OCI-LY3 (cell line): ENCODE measurements around the gene MRM2.

Source experiments
- H2AFZ ChIP-seq: fragments of 200-600, 300-600 bp; shearing (Covaris generic); 2 replicates; pipeline ENCODE4 v1.6.0; 2014; ENCODE audit warnings: antibody characterized with exemption, low read depth, low read length
- H3K27ac ChIP-seq: fragments of 200-600, 300-600 bp; sonication (generic); 2 replicates; pipeline ENCODE4 v1.5.1; 2014; ENCODE audit warnings: mild to moderate bottlenecking, low read length, moderate library complexity, mixed read lengths
- H3K27me3 ChIP-seq: fragments of 200-600, 300-600 bp; sonication (generic); 2 replicates; pipeline ENCODE4 v1.6.1; 2014; ENCODE audit warnings: low read depth, low read length, mixed read lengths
- H3K36me3 ChIP-seq: fragments of 200-600, 300-600 bp; sonication (generic); replicated peaks from 2 replicates; pipeline ENCODE3; 2014; ENCODE audit warnings: low read depth, low read length, mixed read lengths
- H3K4me1 ChIP-seq: fragments of 300-600, 200-600 bp; sonication (generic); 2 replicates; pipeline ENCODE4 v1.6.1; 2014; ENCODE audit warnings: low read length, mixed read lengths
- H3K4me2 ChIP-seq: fragments of 200-600, 300-600 bp; sonication (generic); 2 replicates; pipeline ENCODE4 v1.6.1; 2014; ENCODE audit warnings: low read length, mixed read lengths
- H3K4me3 ChIP-seq: fragments of 300-600, 200-600 bp; sonication (generic); 2 replicates; pipeline ENCODE4 v1.5.1; 2014; ENCODE audit warnings: antibody characterized with exemption, mild to moderate bottlenecking, low read length, moderate library complexity
- H3K79me2 ChIP-seq: fragments of 300-600, 200-600 bp; shearing (Covaris generic); 2 replicates; pipeline ENCODE4 v1.6.1; 2014; ENCODE audit warnings: mild to moderate bottlenecking, low read length, mixed read lengths
- H3K9ac ChIP-seq: fragments of 300-600, 200-600 bp; shearing (Covaris generic); 2 replicates; pipeline ENCODE4 v1.6.0; 2014; ENCODE audit warnings: mild to moderate bottlenecking, low read length, moderate library complexity
- H3K9me3 ChIP-seq: fragments of 200-600, 300-600 bp; shearing (Covaris generic); 2 replicates; pipeline ENCODE4 v1.6.1; 2014; ENCODE audit warnings: low read length, mixed read lengths; ENCODE audit not compliant: insufficient read depth
- H4K20me1 ChIP-seq: fragments of 200-600, 300-600 bp; sonication (generic); 2 replicates; pipeline ENCODE4 v1.6.1; 2016; ENCODE audit warnings: low read length, mixed read lengths; ENCODE audit not compliant: insufficient read depth
- EZH2phosphoT487 ChIP-seq: fragments of 200-600 bp; shearing (Covaris generic); IDR thresholded peaks from 2 replicates; pipeline ENCODE4 v1.6.1; 2018; ENCODE audit warnings: antibody characterized with exemption, mixed run types, low read depth
- TF ChIP-seq, protein P1 (sequence below): fragments of 200-600, 300-600 bp; sonication (generic); IDR thresholded peaks from 2 replicates; pipeline ENCODE4 v1.5.1; 2014; ENCODE audit warnings: antibody characterized with exemption, low read length, low read depth

MRM2 gene

GRCh38 chr7:2247141-2247995 is 5.4 kb upstream of the MRM2 start:
- no peak overlapping the region for H3K4me3 ChIP-seq
- H3K4me1 ChIP-seq = peaks cover 7% of the 10 kb centered on the region
- no peak overlapping the region for H3K4me2 ChIP-seq
- peaks cover 8% of the 10 kb centered on the region for H3K79me2 ChIP-seq
- H3K36me3 ChIP-seq = no peaks in the 10 kb centered on the region
- no peak overlapping the region for H3K9ac ChIP-seq
- H3K27ac ChIP-seq = no peak overlapping the region
- no peak overlapping the region for H2AFZ ChIP-seq
- no peaks in the 10 kb centered on the region for H4K20me1 ChIP-seq
- TF ChIP-seq, protein P1, sequence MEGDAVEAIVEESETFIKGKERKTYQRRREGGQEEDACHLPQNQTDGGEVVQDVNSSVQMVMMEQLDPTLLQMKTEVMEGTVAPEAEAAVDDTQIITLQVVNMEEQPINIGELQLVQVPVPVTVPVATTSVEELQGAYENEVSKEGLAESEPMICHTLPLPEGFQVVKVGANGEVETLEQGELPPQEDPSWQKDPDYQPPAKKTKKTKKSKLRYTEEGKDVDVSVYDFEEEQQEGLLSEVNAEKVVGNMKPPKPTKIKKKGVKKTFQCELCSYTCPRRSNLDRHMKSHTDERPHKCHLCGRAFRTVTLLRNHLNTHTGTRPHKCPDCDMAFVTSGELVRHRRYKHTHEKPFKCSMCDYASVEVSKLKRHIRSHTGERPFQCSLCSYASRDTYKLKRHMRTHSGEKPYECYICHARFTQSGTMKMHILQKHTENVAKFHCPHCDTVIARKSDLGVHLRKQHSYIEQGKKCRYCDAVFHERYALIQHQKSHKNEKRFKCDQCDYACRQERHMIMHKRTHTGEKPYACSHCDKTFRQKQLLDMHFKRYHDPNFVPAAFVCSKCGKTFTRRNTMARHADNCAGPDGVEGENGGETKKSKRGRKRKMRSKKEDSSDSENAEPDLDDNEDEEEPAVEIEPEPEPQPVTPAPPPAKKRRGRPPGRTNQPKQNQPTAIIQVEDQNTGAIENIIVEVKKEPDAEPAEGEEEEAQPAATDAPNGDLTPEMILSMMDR = peak; percentile 55
- TF ChIP-seq EZH2phosphoT487 = no peak
- H3K27me3 ChIP-seq = no peaks in the 10 kb centered on the region
- H3K9me3 ChIP-seq = no peaks in the 10 kb centered on the region

DNA sequence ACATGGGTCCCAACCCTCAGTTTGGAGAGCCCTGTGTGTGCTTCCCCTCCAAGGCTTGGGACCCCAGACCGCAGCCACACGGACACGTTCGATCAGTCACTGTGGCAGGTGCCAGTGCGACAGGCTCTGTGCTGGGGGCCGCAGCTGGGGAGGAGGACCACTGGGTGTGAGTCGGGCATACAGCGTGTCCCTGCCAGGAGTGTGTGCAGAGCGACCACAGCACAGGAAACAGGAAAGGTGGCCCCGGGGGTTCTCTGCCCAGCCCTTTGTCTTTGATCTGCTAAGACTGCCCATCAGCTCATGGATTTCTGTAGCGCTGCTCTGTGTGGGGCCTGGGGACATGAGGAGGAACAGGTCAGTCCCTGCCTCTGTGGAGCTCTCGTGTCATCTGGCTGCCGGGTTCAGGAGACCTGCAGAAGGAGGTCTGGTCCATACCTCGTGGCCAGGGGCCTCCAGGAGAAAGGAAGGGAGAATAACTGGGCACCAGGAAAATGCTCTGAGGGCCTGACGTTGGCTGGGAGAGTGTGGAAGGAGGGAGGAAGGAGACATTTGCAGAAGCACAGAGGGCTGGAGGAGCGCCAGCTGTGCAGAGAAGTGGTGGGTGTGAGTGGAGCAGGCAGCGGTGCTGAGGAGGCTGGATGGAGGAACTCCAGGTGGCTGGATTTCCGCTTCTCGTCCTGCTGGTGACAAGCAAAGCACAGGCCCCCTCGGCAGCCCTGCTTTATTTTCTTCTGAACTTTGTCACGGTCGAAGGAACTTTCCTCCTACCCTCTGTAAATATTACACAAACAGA is 4.1 kb upstream of the MRM2 start:
- H3K9me3 ChIP-seq = no peaks in the 10 kb centered on the region
- H2AFZ ChIP-seq = no peak overlapping the region
- peaks cover 20% of the 10 kb centered on the region for H3K79me2 ChIP-seq
- no peaks in the 10 kb centered on the region for H3K27me3 ChIP-seq
- no peak overlapping the region for H3K27ac ChIP-seq
- no peaks in the 10 kb centered on the region for H4K20me1 ChIP-seq
- H3K4me3 ChIP-seq = no peak overlapping the region
- no peak overlapping the region for H3K4me2 ChIP-seq
- H3K36me3 ChIP-seq = no peaks in the 10 kb centered on the region
- no peak overlapping the region for H3K9ac ChIP-seq
- H3K4me1 ChIP-seq = peaks cover 7% of the 10 kb centered on the region
- no peak for TF ChIP-seq EZH2phosphoT487
- TF ChIP-seq, protein P1 = no peak

DNA sequence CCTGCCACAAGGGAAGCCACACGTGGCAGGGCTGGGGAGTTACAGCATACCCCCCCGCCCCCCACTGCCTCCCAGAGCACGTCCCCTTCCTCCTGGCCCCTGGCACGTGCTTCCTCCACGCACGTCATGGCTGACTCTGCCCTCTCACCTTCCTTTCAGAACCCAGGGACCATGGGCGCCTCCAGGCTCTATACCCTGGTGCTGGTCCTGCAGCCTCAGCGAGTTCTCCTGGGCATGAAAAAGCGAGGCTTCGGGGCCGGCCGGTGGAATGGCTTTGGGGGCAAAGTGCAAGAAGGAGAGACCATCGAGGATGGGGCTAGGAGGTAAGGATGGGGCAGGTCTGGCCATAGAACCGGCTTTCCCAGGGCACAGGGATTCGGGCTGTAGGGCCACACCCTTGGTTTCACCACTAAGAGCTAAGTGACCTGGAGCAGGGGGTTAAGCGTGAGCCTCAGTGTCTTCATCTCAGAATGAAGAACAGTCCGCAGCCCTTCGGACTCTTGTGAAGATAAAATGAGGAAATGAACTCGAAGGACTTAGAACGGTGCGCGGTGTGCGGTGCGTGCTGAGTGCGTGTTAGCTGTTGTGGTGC is 2.5 kb upstream of the MRM2 start:
- H3K4me3 ChIP-seq = no peak overlapping the region
- peaks cover 4% of the 10 kb centered on the region for H3K36me3 ChIP-seq
- no peaks in the 10 kb centered on the region for H4K20me1 ChIP-seq
- no peak overlapping the region for H3K4me2 ChIP-seq
- H3K79me2 ChIP-seq = peaks cover 36% of the 10 kb centered on the region
- H2AFZ ChIP-seq = no peak overlapping the region
- TF ChIP-seq, protein P1 = no peak
- no peak for TF ChIP-seq EZH2phosphoT487
- no peak overlapping the region for H3K27ac ChIP-seq
- H3K9me3 ChIP-seq = no peaks in the 10 kb centered on the region
- H3K4me1 ChIP-seq = peaks cover 10% of the 10 kb centered on the region
- no peaks in the 10 kb centered on the region for H3K27me3 ChIP-seq
- H3K9ac ChIP-seq = no peak overlapping the region

DNA sequence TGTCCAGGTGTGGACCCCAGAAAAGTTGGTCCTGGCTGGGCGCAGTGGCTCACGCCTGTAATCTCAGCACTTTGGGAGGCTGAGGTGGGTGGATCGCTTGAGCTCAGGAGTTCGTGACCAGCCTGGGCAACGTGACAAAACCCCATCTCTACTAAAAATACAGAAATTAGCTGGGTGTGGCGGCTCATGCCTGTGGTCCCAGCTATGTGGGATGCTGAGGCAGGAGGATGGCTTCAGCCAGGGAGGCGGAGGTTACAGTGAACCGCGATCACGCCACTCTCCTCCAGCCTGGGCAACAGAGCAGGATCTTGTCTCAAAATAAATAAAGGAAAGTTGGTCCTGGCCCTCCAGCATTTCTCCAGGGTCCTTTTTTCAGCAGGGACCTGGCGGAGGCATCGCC is 1.5 kb upstream of the MRM2 start:
- H3K4me1 ChIP-seq = peaks cover 11% of the 10 kb centered on the region
- no peak overlapping the region for H2AFZ ChIP-seq
- H3K4me3 ChIP-seq = peak overlapping the region; percentile 96; the same call in 1 of the 2 replicates
- H3K27me3 ChIP-seq = no peaks in the 10 kb centered on the region
- H4K20me1 ChIP-seq = no peaks in the 10 kb centered on the region
- no peaks in the 10 kb centered on the region for H3K9me3 ChIP-seq
- H3K4me2 ChIP-seq = peak overlapping the region; percentile 94
- TF ChIP-seq, protein P1 = no peak
- no peak for TF ChIP-seq EZH2phosphoT487
- peaks cover 10% of the 10 kb centered on the region for H3K36me3 ChIP-seq
- peaks cover 42% of the 10 kb centered on the region for H3K79me2 ChIP-seq
- no peak overlapping the region for H3K27ac ChIP-seq
- H3K9ac ChIP-seq = peak overlapping the region; percentile 92; the same call in 1 of the 2 replicates
